ENCODE results near the gene IPO13.

GRCh38 chr1:43947061-43947873 lies 517 bp downstream of the IPO13 start:
- TF ChIP-seq CTCF (IDR thresholded peaks at IDR 0.05) (no peak), REST (IDR thresholded peaks at IDR 0.05; ENCODE audit: low read depth, low read length) (no peak), POLR2AphosphoS5 (IDR thresholded peaks at IDR 0.05; ENCODE audit: low read depth, low read length) (no peak), CHD2 (IDR thresholded peaks at IDR 0.05; ENCODE audit: low read length, partially characterized antibody) (no peak), TCF12 (IDR thresholded peaks at IDR 0.05) (no peak), MEF2A (IDR thresholded peaks at IDR 0.05; ENCODE audit: borderline replicate concordance, low read depth) (no peak), RFX5 (IDR thresholded peaks at IDR 0.05; ENCODE audit: low read length) (no peak), MAX (IDR thresholded peaks at IDR 0.05; ENCODE audit: low read depth) (no peak)

Measured in SK-N-SH (cell line).